Upper lobe of left lung (tissue), 4 donors: ENCODE results near the gene PGPEP1.

Experiments
- CTCF ChIP-seq, 6 experiments: fragments of 450-650 bp in 4 of 6; fragments of 200-600 bp in 2 of 6; sonication (generic) in 2 of 6; IDR thresholded peaks; one replicate each; pipeline ENCODE4 v1.5.1; 2016 to 2019; ENCODE audit warnings: antibody characterized with exemption in 6 of 6
- POLR2A ChIP-seq, 4 donors: fragments of 450-650 bp; IDR thresholded peaks; one replicate each; pipeline ENCODE4 v1.5.1; 2016 to 2017; ENCODE audit warnings: antibody characterized with exemption in 4 of 4, mild to moderate bottlenecking in 2 of 4
- POLR2AphosphoS5 ChIP-seq, 2 donors: sonication (generic); formaldehyde crosslinking; IDR thresholded peaks; one replicate each; pipeline ENCODE4 v1.5.1; 2017; ENCODE audit warnings: antibody characterized with exemption in 2 of 2

GRCh38 chr19:18368504-18369222 is 28.3 kb downstream of the PGPEP1 start:
- TF ChIP-seq CTCF (IDR thresholded peaks at IDR 0.05) (no peak), POLR2A (IDR thresholded peaks at IDR 0.05) (no peak), POLR2AphosphoS5 (IDR thresholded peaks at IDR 0.05) (no peak)
